ENCODE data around the gene CD300LD.

The CD300LD gene

DNA sequence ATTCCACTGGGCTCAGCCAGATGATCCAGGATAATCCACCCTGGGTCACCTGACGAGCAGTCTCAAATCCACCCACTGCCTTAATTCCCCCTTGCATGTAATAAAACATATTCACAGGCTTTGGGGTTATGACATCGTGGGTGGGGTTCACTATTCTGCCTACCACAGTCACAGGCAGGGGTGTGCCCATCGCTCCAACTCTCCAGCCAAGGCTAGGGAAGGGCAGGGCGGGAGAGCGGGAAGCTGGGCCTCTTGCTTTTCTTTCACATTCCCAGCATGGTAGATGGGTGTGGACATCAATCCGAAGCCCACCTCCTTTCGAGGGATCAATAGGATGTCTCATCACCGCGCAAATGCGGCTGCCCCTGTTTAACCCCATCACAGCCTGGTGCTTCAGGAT, 12.7 kb upstream of the CD300LD start:
- peaks cover 11% of the 10 kb centered on the region for H3K9me3 ChIP-seq (ENCODE audit: severe bottlenecking)
- H3K27ac ChIP-seq: no peak overlapping the region
- no peak overlapping the region for H3K4me3 ChIP-seq (ENCODE audit: low read depth, low read length)
- peak; percentile 74 for DNase-seq
- no peak for TF ChIP-seq CTCF (IDR thresholded peaks at IDR 0.05; ENCODE audit: low read depth, low read length)
- peaks cover 36% of the 10 kb centered on the region for H3K27me3 ChIP-seq (ENCODE audit: insufficient read depth, low read depth, severe bottlenecking)
- no peaks in the 10 kb centered on the region for H3K36me3 ChIP-seq

- DNase-seq: no peak
- no peak overlapping the region for H3K27ac ChIP-seq
- no peak overlapping the region for H3K4me3 ChIP-seq (ENCODE audit: low read depth, low read length)
- peaks cover 39% of the 10 kb centered on the region for H3K27me3 ChIP-seq (ENCODE audit: insufficient read depth, low read depth, severe bottlenecking)
- peaks cover 9% of the 10 kb centered on the region for H3K9me3 ChIP-seq (ENCODE audit: severe bottlenecking)
- no peaks in the 10 kb centered on the region for H3K36me3 ChIP-seq
- no peak for TF ChIP-seq CTCF (IDR thresholded peaks at IDR 0.05; ENCODE audit: low read depth, low read length)
Measured at GRCh38 chr17:74604200-74604599, 12.1 kb upstream of the CD300LD start.

DNA sequence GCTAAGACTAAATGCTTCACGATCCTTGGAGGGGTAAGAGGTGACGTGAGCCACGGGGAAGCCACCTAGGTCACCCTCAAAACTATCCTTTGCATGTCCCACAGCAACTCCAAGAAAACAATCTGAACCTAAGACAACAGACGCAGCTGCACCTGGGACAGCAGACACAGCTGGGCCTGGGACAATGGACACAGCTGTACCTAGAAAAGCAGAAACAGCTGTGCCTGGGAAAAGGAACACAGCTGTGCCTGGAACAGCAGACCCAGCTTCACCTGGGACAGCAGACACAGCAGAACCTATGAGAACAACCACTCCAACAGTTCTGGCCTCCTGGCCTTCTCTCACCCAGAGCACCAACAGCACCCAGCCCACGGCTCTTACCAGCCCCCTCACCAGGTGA, 11.7 kb upstream of the CD300LD start:
- Histone ChIP-seq H3K27me3 (ENCODE audit: insufficient read depth, low read depth, severe bottlenecking) (peaks cover 43% of the 10 kb centered on the region), H3K27ac (no peak overlapping the region), H3K9me3 (ENCODE audit: severe bottlenecking) (peaks cover 7% of the 10 kb centered on the region), H3K4me3 (ENCODE audit: low read depth, low read length) (no peak overlapping the region), H3K36me3 (no peaks in the 10 kb centered on the region)
- no peak for TF ChIP-seq CTCF (IDR thresholded peaks at IDR 0.05; ENCODE audit: low read depth, low read length)
- no peak for DNase-seq

- H3K9me3 ChIP-seq (ENCODE audit: severe bottlenecking): peaks cover 7% of the 10 kb centered on the region
- no peak for DNase-seq
- H3K36me3 ChIP-seq: no peaks in the 10 kb centered on the region
- H3K27me3 ChIP-seq (ENCODE audit: insufficient read depth, low read depth, severe bottlenecking): peaks cover 50% of the 10 kb centered on the region
- H3K4me3 ChIP-seq (ENCODE audit: low read depth, low read length): no peak overlapping the region
- TF ChIP-seq CTCF (IDR thresholded peaks at IDR 0.05; ENCODE audit: low read depth, low read length): no peak
- H3K27ac ChIP-seq: no peak overlapping the region
Measured at GRCh38 chr17:74603037-74603635, 11.1 kb upstream of the CD300LD start.

GRCh38 chr17:74601944-74602572, 10.0 kb upstream of the CD300LD start:
- DNase-seq: peak; percentile 70
- no peak overlapping the region for H3K27ac ChIP-seq
- TF ChIP-seq CTCF (IDR thresholded peaks at IDR 0.05; ENCODE audit: low read depth, low read length): peak; percentile 91
- no peaks in the 10 kb centered on the region for H3K36me3 ChIP-seq
- H3K4me3 ChIP-seq (ENCODE audit: low read depth, low read length): no peak overlapping the region
- H3K27me3 ChIP-seq (ENCODE audit: insufficient read depth, low read depth, severe bottlenecking): peaks cover 57% of the 10 kb centered on the region
- H3K9me3 ChIP-seq (ENCODE audit: severe bottlenecking): peaks cover 7% of the 10 kb centered on the region

All from WERI-Rb-1 (cell line).